ENCODE data around the gene CR1L.
"Not testable (repeated sequence)": the region's sequence is repeated elsewhere in the genome, so short reads cannot be mapped to it uniquely, and the experiment has no call there.

CR1L gene

GRCh38 chr1:207646171-207646570 is 1.2 kb downstream of the CR1L start:
- no peak for DNase-seq (ENCODE audit: low read depth in 2 of 2)

- no peak for DNase-seq (ENCODE audit: low read depth in 2 of 2)
Measured at GRCh38 chr1:207646944-207647579, 2.1 kb downstream of the CR1L start.

GRCh38 chr1:207647671-207648333 is 2.9 kb downstream of the CR1L start:
- no peak for DNase-seq (ENCODE audit: low read depth in 2 of 2)

- no peak for DNase-seq (ENCODE audit: low read depth in 2 of 2)
Measured at GRCh38 chr1:207648334-207649209, 3.6 kb downstream of the CR1L start.

- no peak for DNase-seq (ENCODE audit: low read depth in 2 of 2)
Measured at GRCh38 chr1:207649210-207649753, 4.3 kb downstream of the CR1L start.

GRCh38 chr1:207649865-207650580 is 5.1 kb downstream of the CR1L start:
- no peak for DNase-seq (ENCODE audit: low read depth in 2 of 2)

GRCh38 chr1:207651583-207651982 is 6.7 kb downstream of the CR1L start:
- DNase-seq (ENCODE audit: low read depth in 2 of 2), result no peak

GRCh38 chr1:207654320-207654719 is 9.4 kb downstream of the CR1L start:
- DNase-seq (ENCODE audit: low read depth in 2 of 2), result no peak

GRCh38 chr1:207658408-207658807 is 13.5 kb downstream of the CR1L start:
- no peak for DNase-seq (ENCODE audit: low read depth in 2 of 2)

- DNase-seq (ENCODE audit: low read depth in 2 of 2), result no peak
Measured at GRCh38 chr1:207658904-207659485, 14.1 kb downstream of the CR1L start.

- DNase-seq (ENCODE audit: low read depth in 2 of 2), result no peak
Measured at GRCh38 chr1:207659545-207660153, 14.7 kb downstream of the CR1L start.

- not testable (repeated sequence) for DNase-seq (ENCODE audit: low read depth in 2 of 2)
Measured at GRCh38 chr1:207661420-207661819, 16.5 kb downstream of the CR1L start.

- DNase-seq (ENCODE audit: low read depth in 2 of 2), result no peak
Measured at GRCh38 chr1:207666342-207666741, 21.4 kb downstream of the CR1L start.

- no peak for DNase-seq (ENCODE audit: low read depth in 2 of 2)
Measured at GRCh38 chr1:207669528-207670009, 24.6 kb downstream of the CR1L start.

- DNase-seq (ENCODE audit: low read depth in 2 of 2), result no peak
Measured at GRCh38 chr1:207670192-207670591, 25.3 kb downstream of the CR1L start.

GRCh38 chr1:207670997-207671396 is 26.1 kb downstream of the CR1L start:
- DNase-seq (ENCODE audit: low read depth in 2 of 2), result no peak

- DNase-seq (ENCODE audit: low read depth in 2 of 2), result no peak
Measured at GRCh38 chr1:207672522-207673130, 27.7 kb downstream of the CR1L start.

GRCh38 chr1:207673399-207673798 is 28.5 kb downstream of the CR1L start:
- DNase-seq (ENCODE audit: low read depth in 2 of 2), result no peak

- DNase-seq (ENCODE audit: low read depth in 2 of 2), result no peak
Measured at GRCh38 chr1:207676153-207676552, 31.2 kb downstream of the CR1L start.
